IgD-negative memory B cell (primary cell): ENCODE results near the gene TAGAP. TPM values are rescaled to one million over a fixed set of nuclear protein-coding genes. Genes with fewer than 3 reads are reported as not detected.

Experiments used
- H3K27ac Mint-ChIP-seq, 3 donors: one replicate each; pipeline ENCODE4 v1.8.0; 2020 to 2022; ENCODE audit warnings: mild to moderate bottlenecking in 3 of 3, mixed read lengths in 3 of 3, moderate library complexity in 1 of 3
- H3K27me3 Mint-ChIP-seq: one replicate; pipeline ENCODE4 v1.8.0; 2021; ENCODE audit warnings: mixed read lengths
- H3K36me3 Mint-ChIP-seq: one replicate; pipeline ENCODE4 v1.8.0; 2020; ENCODE audit warnings: mild to moderate bottlenecking, mixed read lengths
- H3K4me1 Mint-ChIP-seq, 3 donors: one replicate each; pipeline ENCODE4 v1.8.0; 2020 to 2022; ENCODE audit warnings: mixed read lengths in 3 of 3, mild to moderate bottlenecking in 1 of 3
- H3K4me3 Mint-ChIP-seq, 4 donors: one replicate each; pipeline ENCODE4 v1.8.0; 2020 to 2022; ENCODE audit warnings: mild to moderate bottlenecking in 4 of 4, mixed read lengths in 4 of 4, moderate library complexity in 3 of 4
- H3K9me3 Mint-ChIP-seq, 3 donors: one replicate each; pipeline ENCODE4 v1.8.0; 2020 to 2021; ENCODE audit warnings: mixed read lengths in 3 of 3, mild to moderate bottlenecking in 1 of 3
- polyA plus RNA-seq: library from polyadenylated mRNA; unstranded; fragments of 300-500 nt; fragmentation: Illumina TruSeq; gene quantifications from one replicate; pipeline ENCODE4 v1.2.3, GENCODE V29; 2021

Gene TAGAP
- polyA plus RNA-seq, 1 donor from 2014 or later, result 157 TPM

- peaks cover 41 to 57% (median 49%) of the 10 kb centered on the region in 3 donors for H3K4me1 Mint-ChIP-seq
- peak overlapping the region; percentile 94 to 99 (median 97) for H3K27ac Mint-ChIP-seq
- H3K36me3 Mint-ChIP-seq, result peaks cover 3% of the 10 kb centered on the region
- H3K4me3 Mint-ChIP-seq, result peak overlapping the region; percentile 47 to 72 (median 63)
- no peaks in the 10 kb centered on the region for H3K9me3 Mint-ChIP-seq
- no peaks in the 10 kb centered on the region for H3K27me3 Mint-ChIP-seq
These were observed 17.8 kb upstream of the TAGAP start for GRCh38 chr6:159062564-159062945.

GRCh38 chr6:159061805-159062563, 17.2 kb upstream of the TAGAP start:
- H3K4me1 Mint-ChIP-seq, result peaks cover 43 to 56% (median 53%) of the 10 kb centered on the region in 3 donors
- no peaks in the 10 kb centered on the region for H3K9me3 Mint-ChIP-seq
- no peaks in the 10 kb centered on the region for H3K27me3 Mint-ChIP-seq
- H3K4me3 Mint-ChIP-seq, result peak overlapping the region in 3 of 4 donors; percentile 47 to 72 (median 64)
- peaks cover 3% of the 10 kb centered on the region for H3K36me3 Mint-ChIP-seq
- peak overlapping the region; percentile 94 to 99 (median 97) for H3K27ac Mint-ChIP-seq

DNA sequence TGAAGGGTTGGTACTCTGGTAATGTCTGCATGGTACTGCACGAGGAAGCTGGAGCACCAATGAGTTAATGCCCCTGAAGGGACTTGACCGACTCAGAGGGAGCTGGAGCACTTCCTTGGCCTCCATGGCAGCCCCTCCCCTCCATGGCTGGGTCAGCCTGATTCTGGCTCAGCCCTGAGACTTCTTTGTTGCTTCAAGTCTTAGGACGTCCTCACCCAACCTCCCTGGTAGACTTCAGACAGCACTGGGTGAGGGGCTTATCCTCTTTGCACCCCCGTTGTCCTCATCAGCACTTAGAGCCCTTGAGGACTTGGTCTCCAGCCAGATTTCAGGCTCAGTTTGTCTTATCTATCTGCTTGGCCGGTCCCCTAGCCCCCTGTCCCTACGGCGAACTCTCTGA, 16.4 kb upstream of the TAGAP start:
- Mint-ChIP-seq H3K9me3 (no peaks in the 10 kb centered on the region), H3K27ac (peak overlapping the region; percentile 94 to 99 (median 97)), H3K36me3 (peaks cover 3% of the 10 kb centered on the region), H3K4me1 (peaks cover 42 to 62% (median 62%) of the 10 kb centered on the region in 3 donors), H3K4me3 (no peak overlapping the region), H3K27me3 (no peaks in the 10 kb centered on the region)

GRCh38 chr6:159059885-159060506, 15.2 kb upstream of the TAGAP start:
- Mint-ChIP-seq H3K36me3 (peaks cover 3% of the 10 kb centered on the region), H3K4me1 (peaks cover 52 to 68% (median 62%) of the 10 kb centered on the region in 3 donors), H3K9me3 (no peaks in the 10 kb centered on the region), H3K4me3 (peak overlapping the region in 1 of 4 donors; percentile 33), H3K27ac (peak overlapping the region in 2 of 3 donors; percentile 33 to 83), H3K27me3 (no peaks in the 10 kb centered on the region)

GRCh38 chr6:159059141-159059540, 14.3 kb upstream of the TAGAP start:
- no peak overlapping the region for H3K27ac Mint-ChIP-seq
- no peak overlapping the region for H3K4me3 Mint-ChIP-seq
- H3K36me3 Mint-ChIP-seq, result peaks cover 3% of the 10 kb centered on the region
- no peaks in the 10 kb centered on the region for H3K27me3 Mint-ChIP-seq
- no peaks in the 10 kb centered on the region for H3K9me3 Mint-ChIP-seq
- H3K4me1 Mint-ChIP-seq, result peaks cover 57 to 69% (median 58%) of the 10 kb centered on the region in 3 donors

DNA sequence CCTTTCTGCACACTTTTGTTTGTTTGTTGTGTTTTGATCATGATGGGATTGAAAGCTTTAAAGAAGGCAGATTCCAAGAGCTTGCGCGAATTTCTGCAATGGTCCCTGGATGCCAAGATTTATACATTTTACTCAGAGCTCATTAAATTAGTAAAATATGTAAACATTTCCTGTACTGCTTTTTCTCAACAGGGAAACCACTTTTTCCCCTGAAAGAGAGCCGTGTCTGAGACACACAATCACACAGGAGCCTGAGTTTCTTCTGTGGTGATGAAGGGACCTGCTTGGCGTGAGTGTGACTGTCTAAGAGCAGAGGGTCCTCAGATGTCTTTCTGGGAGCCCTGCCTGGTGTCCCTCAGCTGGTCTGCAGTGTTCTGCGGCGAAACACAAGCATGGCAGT, 12.1 kb upstream of the TAGAP start:
- peaks cover 49 to 69% (median 52%) of the 10 kb centered on the region in 3 donors for H3K4me1 Mint-ChIP-seq
- no peaks in the 10 kb centered on the region for H3K9me3 Mint-ChIP-seq
- H3K27ac Mint-ChIP-seq, result peak overlapping the region in 2 of 3 donors; percentile 3 to 66
- H3K27me3 Mint-ChIP-seq, result peaks cover 1% of the 10 kb centered on the region
- H3K4me3 Mint-ChIP-seq, result peak overlapping the region in 2 of 4 donors; percentile 49 to 52
- H3K36me3 Mint-ChIP-seq, result peaks cover 5% of the 10 kb centered on the region

- H3K9me3 Mint-ChIP-seq, result no peaks in the 10 kb centered on the region
- peak overlapping the region; percentile 37 to 89 (median 66) for H3K27ac Mint-ChIP-seq
- H3K36me3 Mint-ChIP-seq, result peaks cover 5% of the 10 kb centered on the region
- H3K4me1 Mint-ChIP-seq, result peaks cover 44 to 66% (median 47%) of the 10 kb centered on the region in 3 donors
- peaks cover 1% of the 10 kb centered on the region for H3K27me3 Mint-ChIP-seq
- peak overlapping the region; percentile 34 to 67 (median 53) for H3K4me3 Mint-ChIP-seq
These were observed 11.6 kb upstream of the TAGAP start for GRCh38 chr6:159056432-159056831.

- Mint-ChIP-seq H3K27me3 (peaks cover 1% of the 10 kb centered on the region), H3K36me3 (peaks cover 5% of the 10 kb centered on the region), H3K9me3 (no peaks in the 10 kb centered on the region), H3K27ac (peak overlapping the region; percentile 37 to 89 (median 66)), H3K4me3 (peak overlapping the region; percentile 34 to 82 (median 60)), H3K4me1 (peaks cover 43 to 63% (median 46%) of the 10 kb centered on the region in 3 donors)
These were observed 11.2 kb upstream of the TAGAP start for GRCh38 chr6:159056003-159056402.

GRCh38 chr6:159053781-159054398, 9.1 kb upstream of the TAGAP start:
- peaks cover 38 to 55% (median 46%) of the 10 kb centered on the region in 3 donors for H3K4me1 Mint-ChIP-seq

DNA sequence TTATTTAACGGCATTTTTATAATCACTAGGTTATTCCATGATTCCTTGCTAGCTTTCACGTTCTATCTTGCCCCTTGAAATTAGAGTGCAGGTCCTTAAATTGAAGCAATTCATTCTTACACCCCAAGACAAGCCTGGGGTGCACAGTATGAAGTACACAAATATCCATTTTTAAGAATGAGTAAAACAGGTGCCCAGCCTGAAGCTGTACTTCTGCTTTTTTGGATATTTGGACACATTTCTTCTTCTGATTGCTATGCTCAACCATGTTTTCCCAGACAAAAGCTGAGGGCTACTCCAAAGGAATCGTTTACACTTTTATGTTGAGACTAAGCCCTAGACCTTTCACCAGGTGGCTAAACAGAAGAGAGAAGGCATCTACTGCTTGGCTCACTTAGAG, 7.9 kb upstream of the TAGAP start:
- Mint-ChIP-seq H3K36me3 (peaks cover 1% of the 10 kb centered on the region), H3K4me3 (peak overlapping the region in 3 of 4 donors; percentile 57 to 60 (median 58)), H3K27ac (peak overlapping the region in 2 of 3 donors; percentile 55 to 80), H3K4me1 (peaks cover 38 to 57% (median 47%) of the 10 kb centered on the region in 3 donors), H3K9me3 (no peaks in the 10 kb centered on the region), H3K27me3 (peaks cover 1% of the 10 kb centered on the region)

More at GRCh38 chr6:159053781-159054398, 9.1 kb upstream of the TAGAP start:
- Mint-ChIP-seq H3K27ac (peak overlapping the region in 2 of 3 donors; percentile 43 to 54), H3K4me3 (peak overlapping the region in 2 of 4 donors; percentile 39 to 60), H3K36me3 (peaks cover 1% of the 10 kb centered on the region), H3K27me3 (peaks cover 1% of the 10 kb centered on the region), H3K9me3 (no peaks in the 10 kb centered on the region)

DNA sequence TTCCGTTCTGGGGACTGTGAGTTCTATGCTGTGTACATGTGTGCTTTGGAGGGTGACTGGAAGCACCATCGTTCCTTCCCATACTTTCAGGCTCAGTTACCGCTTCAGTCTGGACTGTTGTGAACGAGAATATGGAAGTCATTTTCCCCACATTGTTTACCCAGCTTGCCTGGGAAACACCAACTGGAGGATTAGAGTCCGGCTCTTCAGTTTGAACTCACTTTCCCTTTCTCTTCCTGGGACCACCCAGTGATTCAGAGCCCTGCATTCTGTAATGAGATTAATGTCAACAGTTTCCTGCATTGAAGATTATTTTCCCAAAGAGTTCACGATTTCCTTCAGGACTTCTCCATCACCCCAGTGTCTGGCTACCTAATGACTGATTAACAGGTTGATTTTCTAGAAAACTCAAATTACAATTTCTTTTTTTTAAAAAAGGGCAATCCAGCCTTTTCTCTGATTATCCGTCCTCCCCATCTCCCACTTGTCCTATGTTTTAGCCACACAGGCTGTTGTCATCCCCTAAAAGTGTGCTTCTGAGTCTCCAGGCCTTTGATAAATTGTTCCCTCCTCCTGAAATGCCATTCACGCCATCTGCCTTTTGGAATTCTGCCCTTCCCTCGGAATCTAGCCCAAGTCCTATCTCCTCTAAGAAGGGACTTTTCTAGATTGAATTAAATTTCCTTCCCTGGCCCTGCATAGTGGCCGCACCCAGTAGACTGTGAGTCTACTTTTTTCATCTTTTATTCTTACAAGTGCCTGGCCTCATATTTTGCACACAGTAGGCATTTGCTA, 3.3 kb upstream of the TAGAP start:
- Mint-ChIP-seq H3K27me3 (peaks cover 1% of the 10 kb centered on the region), H3K4me3 (peak overlapping the region in 2 of 4 donors; percentile 32 to 71)

GRCh38 chr6:159045801-159046200, 1.0 kb upstream of the TAGAP start:
- Mint-ChIP-seq H3K27ac (peak overlapping the region; percentile 92 to 97 (median 97)), H3K27me3 (no peaks in the 10 kb centered on the region), H3K36me3 (peaks cover 21% of the 10 kb centered on the region), H3K4me1 (peaks cover 23 to 31% (median 23%) of the 10 kb centered on the region in 3 donors), H3K4me3 (peak overlapping the region in 3 of 4 donors; percentile 97 to 100 (median 97)), H3K9me3 (no peaks in the 10 kb centered on the region)

More for the DNA sequence above, 3.3 kb upstream of the TAGAP start:
- H3K36me3 Mint-ChIP-seq, result peaks cover 12% of the 10 kb centered on the region
- H3K9me3 Mint-ChIP-seq, result no peaks in the 10 kb centered on the region
- peaks cover 16 to 29% (median 23%) of the 10 kb centered on the region in 3 donors for H3K4me1 Mint-ChIP-seq
- peak overlapping the region in 2 of 3 donors; percentile 43 to 85 for H3K27ac Mint-ChIP-seq

DNA sequence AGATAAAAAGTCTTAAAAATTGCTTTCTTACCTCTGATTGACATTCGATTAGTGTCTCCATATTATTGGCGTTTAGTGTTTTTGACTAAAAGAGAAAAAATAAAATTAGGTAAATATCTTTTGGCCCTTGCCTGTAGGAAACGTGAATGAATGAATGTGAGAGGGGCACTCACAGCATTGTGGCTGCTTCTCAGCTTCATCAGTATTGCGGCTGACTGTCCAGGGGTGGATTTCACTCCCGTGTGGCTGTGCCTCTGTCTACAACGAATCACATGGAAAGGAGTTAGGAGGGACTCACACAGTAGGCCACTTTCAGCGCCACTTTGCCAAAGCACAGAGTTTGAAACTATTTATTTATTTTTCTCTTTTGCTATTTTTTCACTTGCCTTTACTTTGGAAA, 844 bp downstream of the TAGAP start:
- peaks cover 30% of the 10 kb centered on the region for H3K36me3 Mint-ChIP-seq
- H3K9me3 Mint-ChIP-seq, result no peaks in the 10 kb centered on the region
- peak overlapping the region; percentile 92 to 97 (median 97) for H3K27ac Mint-ChIP-seq
- peaks cover 31 to 48% (median 40%) of the 10 kb centered on the region in 3 donors for H3K4me1 Mint-ChIP-seq
- peak overlapping the region; percentile 97 to 100 (median 98) for H3K4me3 Mint-ChIP-seq
- peaks cover 2% of the 10 kb centered on the region for H3K27me3 Mint-ChIP-seq

DNA sequence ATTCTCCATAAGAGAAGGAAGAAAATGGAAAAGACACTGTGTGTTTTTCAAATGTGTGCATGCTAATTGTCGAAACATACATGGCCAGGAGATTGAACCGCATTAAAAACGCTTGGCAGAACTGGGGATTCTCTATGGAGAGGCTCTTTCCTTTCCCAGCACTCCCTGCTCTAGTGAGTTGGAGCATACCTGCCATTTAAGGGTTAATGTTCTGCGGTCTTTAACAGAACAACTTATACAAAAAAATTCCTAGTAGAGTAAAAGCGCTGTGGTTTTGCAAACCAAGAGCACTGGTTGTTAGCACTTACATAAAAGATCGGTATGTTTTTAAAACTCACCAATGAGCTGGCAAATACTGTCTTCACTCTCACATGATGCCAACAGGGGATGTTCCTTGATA, 1.5 kb downstream of the TAGAP start:
- H3K4me3 Mint-ChIP-seq, result peak overlapping the region; percentile 97 to 100 (median 98)
- H3K27me3 Mint-ChIP-seq, result peaks cover 2% of the 10 kb centered on the region
- peaks cover 34% of the 10 kb centered on the region for H3K36me3 Mint-ChIP-seq
- H3K27ac Mint-ChIP-seq, result peak overlapping the region; percentile 92 to 97 (median 97)
- peaks cover 33 to 52% (median 43%) of the 10 kb centered on the region in 3 donors for H3K4me1 Mint-ChIP-seq
- no peaks in the 10 kb centered on the region for H3K9me3 Mint-ChIP-seq
